NCI-H69 (cell line): ENCODE data around the gene MAGEE1.

Experiments
- DNase-seq: peaks from one replicate; lab custom pipeline; 2025; lab: John Stamatoyannopoulos, UW

MAGEE1 gene

GRCh38 chrX:76427560-76428242 lies at the start of gene MAGEE1:
TSS of gene MAGEE1 (plus strand) at chrX:76427710. CDS start at chrX:76427931, 221 bp downstream.
- peak; percentile 25 for DNase-seq

- no peak for DNase-seq
Measured at GRCh38 chrX:76398970-76399369, 28.5 kb upstream of the MAGEE1 start.

- DNase-seq, result no peak
Measured at GRCh38 chrX:76407795-76408194, 19.7 kb upstream of the MAGEE1 start.

GRCh38 chrX:76420237-76420636 lies 7.3 kb upstream of the MAGEE1 start:
- no peak for DNase-seq

- no peak for DNase-seq
Measured at GRCh38 chrX:76428243-76429130, 977 bp downstream of the MAGEE1 start.

- DNase-seq, result no peak
Measured at GRCh38 chrX:76433219-76433618, 5.7 kb downstream of the MAGEE1 start.

GRCh38 chrX:76434103-76434741 lies 6.7 kb downstream of the MAGEE1 start:
- DNase-seq, result no peak

- no peak for DNase-seq
Measured at GRCh38 chrX:76439188-76439587, 11.7 kb downstream of the MAGEE1 start.

- DNase-seq, result no peak
Measured at GRCh38 chrX:76453737-76454406, 26.4 kb downstream of the MAGEE1 start.

- DNase-seq, result no peak
Measured at GRCh38 chrX:76454456-76454927, 27.0 kb downstream of the MAGEE1 start.

GRCh38 chrX:76477353-76477752 lies 49.8 kb downstream of the MAGEE1 start:
- DNase-seq, result no peak
